ENCODE measurements around the gene GJB5.
"Not testable (repeated sequence)": the region's sequence is repeated elsewhere in the genome, so short reads cannot be mapped to it uniquely, and the experiment has no call there.

Gene GJB5

DNA sequence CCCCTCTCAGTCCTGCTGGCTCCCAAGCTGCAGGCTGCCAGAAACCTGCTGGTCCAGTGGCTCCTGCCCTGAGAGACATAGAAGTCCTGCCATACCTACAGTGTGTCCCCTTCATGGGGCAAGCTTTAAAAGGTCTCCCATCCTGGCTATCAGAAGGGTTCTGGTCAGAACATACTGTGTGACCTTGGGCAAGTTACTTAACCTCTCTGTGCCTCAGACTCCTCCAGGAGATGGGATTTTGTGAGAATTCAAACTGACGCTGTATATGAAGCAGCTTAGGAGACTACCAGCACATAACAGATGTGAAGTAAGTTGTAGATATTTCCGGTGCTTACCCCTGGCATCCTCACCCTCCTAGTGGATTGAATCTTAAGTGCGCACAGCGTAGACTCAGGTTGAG lies 8.7 kb upstream of the GJB5 start:
- DNase-seq, result peak; percentile 14

DNA sequence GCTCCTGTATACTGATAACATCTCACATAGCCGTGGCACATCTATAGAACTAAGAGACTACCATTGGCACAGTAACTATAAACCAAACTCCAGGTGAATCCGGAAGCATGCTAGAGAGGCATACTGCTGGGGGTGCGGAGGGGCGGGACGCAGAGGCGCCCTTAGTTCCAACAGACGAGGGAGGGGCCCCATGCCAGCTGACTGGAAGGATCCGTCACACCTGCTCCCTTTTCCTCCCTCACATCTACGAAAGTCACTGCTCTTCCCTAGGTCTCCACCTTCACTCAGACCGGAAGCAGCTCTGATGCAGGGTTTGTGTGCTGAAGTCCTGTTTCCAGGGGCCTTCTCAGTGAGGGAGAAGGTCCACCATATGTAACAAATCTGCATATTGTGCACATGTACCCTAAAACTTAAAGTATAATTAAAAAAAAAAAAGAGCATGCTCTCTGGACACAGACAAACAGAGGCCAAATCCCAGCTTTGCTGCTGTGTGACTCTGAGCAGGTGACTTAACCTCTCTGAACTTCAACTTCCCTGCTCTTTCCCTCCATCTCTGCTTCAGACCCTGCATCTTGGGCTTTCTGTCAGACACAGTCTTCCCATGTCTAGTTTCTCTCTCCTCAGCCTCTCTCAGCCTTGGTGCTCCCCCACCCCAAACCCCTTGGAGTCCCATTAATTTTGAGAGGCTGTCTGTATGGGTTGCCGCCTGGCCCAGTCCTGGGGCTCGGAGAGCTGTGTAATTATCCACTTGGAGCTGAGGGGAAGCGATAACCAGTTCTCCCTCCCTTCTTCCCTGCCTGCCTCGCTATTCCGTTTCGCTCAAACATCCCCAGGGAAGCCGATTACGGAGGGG lies 7.8 kb upstream of the GJB5 start:
- DNase-seq, result peak; percentile 21

DNA sequence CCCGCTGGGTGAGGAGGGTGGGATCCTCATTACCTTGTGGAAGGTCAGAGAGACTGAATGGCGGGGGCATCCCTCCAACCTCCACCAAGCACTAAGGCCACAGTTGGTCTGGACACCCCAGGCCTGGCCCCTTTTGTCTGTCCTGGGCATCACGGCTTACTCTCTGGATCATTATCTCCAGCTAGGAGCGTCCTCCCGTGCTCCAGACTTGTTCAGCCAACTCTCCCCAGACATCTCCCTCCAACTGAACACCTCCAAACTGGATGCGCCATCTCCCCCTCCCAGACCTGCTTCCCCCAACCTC lies 7.3 kb upstream of the GJB5 start:
- peak; percentile 39 for DNase-seq

DNA sequence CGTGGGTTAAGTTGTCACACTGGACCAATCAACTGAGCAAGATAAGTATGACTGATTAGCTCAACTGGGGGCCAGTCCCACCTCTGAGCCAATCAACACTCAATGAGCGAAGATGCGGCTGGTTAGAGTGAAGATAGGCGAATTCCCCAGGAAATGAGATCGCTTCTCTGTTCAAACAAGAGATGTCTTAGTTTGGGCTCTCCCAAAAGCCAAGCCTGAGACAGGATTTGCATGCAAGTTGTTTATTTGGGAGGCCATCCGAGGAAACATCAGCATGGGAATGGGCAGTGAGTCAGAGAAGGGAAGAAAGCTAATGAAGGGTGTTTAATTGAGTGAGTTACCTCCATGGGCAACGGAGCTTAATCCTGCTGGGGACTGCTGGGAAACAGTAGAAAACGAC lies 4.9 kb upstream of the GJB5 start:
- no peak for DNase-seq

DNA sequence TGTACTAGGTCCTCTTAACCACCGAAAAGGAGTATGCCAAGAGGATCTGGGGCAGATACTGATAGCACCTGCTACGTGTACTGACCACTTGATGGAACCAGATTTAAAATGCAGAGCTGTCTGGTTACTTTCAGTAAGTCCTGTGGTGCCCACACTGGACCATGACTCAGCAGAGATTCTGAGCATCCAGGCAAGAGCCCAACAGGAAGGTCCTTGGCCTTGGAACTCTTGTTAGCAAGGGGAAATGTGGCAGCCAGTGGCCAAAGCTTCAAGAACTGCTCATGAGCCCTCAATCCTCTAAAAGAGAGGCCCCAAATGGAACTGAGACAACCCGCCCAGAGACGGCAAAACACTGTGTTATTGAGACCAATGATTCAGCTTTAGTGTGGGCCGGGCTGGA lies 4.2 kb upstream of the GJB5 start:
- DNase-seq, result no peak

DNA sequence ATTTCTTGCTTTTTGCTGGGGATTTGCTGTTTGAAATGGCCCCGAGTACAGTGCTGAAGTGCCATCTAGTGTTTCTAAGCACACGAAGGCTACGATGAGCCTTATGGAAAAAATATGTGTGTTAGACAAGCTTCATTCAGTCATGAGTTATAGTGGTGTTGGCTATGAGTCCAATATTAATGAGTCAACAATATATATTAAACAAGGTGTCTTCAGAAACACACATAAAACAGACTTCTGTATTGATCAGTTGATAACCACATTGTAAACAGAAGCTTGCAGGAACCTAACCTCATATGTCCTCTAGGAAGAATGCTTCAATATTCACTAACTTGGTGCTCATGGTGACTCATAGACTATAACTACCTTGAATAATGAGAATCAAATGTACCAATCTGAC lies 1.7 kb upstream of the GJB5 start:
- DNase-seq, result no peak

DNA sequence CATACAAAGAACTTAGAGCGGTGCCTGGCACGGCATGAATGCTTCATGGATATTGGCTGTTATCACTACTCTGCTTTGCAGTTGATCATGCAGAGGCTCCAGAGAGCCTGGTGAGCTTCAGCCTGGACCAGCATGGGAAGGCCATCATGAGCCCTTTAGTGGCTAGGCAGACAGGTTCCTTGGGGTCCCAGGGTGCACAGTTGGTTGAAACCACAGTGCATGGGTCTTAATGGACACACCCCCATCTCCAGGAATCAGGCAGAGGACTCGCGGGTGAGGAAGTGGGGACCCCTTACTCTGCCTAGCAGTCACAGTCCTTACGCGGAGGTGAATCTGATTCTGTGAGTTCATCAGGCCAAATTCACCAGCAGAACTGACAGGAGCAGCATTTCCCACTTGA lies 1.1 kb downstream of the GJB5 start:
- DNase-seq, result no peak

DNA sequence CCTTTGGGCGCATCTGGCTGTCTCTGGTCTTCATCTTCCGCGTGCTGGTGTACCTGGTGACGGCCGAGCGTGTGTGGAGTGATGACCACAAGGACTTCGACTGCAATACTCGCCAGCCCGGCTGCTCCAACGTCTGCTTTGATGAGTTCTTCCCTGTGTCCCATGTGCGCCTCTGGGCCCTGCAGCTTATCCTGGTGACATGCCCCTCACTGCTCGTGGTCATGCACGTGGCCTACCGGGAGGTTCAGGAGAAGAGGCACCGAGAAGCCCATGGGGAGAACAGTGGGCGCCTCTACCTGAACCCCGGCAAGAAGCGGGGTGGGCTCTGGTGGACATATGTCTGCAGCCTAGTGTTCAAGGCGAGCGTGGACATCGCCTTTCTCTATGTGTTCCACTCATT lies 2.5 kb downstream of the GJB5 start:
- no peak for DNase-seq

DNA sequence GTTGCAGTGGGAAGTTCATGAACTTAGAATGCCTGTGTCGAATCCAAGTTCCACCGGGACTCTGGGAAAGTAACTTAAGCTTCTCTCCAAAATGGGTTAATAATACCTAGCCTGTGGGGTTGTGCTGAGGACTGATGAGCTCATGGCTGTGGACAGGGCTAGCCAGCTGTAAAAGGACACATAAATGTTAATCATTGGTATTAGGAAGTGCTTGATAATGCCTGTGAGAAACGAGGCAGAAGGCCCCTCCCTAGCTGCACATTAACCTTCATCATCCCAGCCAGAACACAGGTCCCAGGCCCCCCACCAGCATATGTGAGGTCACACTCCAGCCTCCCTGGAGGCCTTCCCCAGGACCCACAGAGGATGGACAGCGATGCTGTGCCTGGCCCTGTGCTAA lies 3.9 kb downstream of the GJB5 start:
- no peak for DNase-seq

DNA sequence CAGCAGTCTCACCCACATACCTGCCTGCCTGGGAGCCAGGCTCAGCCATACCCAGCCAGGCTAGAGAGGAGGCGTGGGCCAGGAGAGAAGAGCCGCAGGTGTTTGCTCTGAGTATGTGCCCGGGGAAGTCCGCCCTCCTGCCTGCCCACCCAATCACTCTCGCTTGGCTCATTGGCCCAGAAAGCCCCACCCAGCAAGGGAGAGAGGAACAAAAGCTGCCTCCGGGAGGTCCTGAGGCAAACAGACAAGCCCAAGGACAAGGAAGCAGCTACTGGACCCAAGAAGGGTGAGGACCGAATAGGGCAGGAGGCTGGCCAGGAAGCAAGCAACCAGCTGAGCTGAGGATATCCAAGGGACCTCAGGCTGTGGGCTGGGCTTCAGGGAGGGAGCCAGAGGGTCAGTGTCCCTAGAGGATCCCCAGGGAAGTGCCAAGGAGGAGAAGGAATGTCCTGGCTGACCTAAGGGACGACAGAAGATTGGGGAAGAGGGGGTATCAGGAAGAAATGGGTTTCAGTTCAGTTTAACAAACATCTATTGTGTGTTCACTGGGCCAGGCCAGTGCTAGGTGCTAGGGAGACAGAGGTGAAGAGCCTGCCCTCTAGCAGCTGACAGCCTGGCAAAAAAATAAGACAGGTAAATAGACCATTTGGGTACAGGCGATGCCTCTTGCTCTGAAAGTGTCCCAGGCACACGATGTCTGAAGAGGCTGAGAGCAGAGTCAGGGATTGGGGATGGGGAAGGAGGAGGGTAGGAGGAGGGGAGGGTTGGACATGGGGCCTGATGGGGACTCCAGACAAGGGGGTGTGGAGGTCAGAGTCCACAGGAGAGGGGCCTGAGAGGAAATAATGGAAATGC lies 4.9 kb downstream of the GJB5 start, which contains the start of gene GJB4:
Gene GJB4 (plus strand): TSS at position 238 of the 855 bp plus-strand sequence. CDS start 1,515 bp downstream, outside the sequence.
- no peak for DNase-seq

DNA sequence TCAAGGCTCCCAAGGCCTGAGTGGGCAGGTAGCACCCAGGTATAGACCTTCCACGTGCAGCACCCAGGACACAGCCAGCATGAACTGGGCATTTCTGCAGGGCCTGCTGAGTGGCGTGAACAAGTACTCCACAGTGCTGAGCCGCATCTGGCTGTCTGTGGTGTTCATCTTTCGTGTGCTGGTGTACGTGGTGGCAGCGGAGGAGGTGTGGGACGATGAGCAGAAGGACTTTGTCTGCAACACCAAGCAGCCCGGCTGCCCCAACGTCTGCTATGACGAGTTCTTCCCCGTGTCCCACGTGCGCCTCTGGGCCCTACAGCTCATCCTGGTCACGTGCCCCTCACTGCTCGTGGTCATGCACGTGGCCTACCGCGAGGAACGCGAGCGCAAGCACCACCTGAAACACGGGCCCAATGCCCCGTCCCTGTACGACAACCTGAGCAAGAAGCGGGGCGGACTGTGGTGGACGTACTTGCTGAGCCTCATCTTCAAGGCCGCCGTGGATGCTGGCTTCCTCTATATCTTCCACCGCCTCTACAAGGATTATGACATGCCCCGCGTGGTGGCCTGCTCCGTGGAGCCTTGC lies 6.4 kb downstream of the GJB5 start:
- no peak for DNase-seq

DNA sequence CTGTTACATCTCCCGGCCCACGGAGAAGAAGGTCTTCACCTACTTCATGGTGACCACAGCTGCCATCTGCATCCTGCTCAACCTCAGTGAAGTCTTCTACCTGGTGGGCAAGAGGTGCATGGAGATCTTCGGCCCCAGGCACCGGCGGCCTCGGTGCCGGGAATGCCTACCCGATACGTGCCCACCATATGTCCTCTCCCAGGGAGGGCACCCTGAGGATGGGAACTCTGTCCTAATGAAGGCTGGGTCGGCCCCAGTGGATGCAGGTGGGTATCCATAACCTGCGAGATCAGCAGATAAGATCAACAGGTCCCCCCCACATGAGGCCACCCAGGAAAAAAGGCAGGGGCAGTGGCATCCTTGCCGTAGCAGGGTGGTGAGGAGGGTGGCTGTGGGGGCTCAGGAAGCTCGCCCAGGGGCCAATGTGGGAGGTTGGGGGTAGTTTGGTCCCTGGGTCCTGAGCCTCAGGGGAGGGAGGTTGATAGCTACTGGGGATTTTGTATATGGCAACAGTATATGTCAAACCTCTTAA lies 7.0 kb downstream of the GJB5 start:
- no peak for DNase-seq

DNA sequence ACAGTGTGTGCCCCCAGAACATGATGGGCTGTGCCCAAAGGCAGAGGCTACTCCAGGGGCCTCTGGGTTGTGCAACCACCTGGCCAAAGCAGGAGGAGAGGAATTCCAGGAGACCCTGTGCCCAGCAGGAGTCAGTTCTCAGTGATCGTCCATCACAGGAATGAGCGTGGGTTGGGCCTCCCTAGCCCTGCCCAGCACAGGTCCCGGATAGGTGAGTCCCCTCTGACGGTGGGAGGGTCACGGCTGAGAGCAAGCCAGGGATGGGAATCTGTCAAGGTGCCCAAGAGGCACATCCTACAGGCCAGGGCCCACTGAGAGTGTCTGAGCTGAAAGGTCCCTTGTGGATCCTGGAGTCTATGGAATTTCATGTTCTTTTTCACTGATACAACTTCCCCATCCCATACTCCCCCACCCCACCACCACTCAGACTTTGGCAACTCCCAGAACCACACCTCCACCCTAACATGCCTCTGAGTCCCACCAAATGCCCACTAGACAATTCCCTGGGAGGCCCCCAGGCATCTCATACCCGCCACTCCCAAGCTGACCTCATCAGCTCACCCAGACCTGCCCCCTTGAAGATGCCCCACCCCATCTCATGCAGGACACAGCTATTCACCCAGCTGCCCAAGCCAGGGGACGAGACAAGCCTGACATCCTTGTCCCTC lies 7.8 kb downstream of the GJB5 start:
- no peak for DNase-seq

DNA sequence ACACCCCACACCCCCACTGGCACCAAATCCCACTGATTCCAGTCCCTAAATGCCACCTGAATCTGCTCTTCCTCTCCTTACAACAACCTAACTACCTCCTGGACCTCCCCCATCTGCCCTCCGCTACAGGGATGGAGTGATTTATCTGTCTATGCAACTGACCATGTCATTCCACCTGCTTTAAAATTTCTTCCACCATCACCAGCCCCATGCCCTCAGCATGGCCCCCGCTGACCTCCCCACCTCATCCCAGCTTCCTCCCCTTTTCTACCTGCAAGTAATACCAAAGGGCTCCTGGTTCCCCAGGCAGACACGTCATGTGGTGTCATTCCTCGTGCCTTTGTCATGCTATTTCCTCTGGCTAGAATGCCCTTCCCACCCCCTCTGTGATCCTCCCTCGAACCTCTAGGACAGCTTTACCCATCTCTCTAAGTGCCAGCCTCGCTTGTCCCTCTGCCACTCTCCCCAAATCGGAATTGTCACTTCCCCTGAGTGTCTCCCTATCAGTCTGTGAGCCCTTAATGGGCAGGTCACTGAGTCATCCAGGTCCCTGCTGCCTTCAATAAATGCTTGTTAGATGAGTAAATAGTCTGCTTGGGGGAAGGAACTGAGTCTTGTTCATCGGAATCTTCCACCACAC lies 8.4 kb downstream of the GJB5 start:
- no peak for DNase-seq

DNA sequence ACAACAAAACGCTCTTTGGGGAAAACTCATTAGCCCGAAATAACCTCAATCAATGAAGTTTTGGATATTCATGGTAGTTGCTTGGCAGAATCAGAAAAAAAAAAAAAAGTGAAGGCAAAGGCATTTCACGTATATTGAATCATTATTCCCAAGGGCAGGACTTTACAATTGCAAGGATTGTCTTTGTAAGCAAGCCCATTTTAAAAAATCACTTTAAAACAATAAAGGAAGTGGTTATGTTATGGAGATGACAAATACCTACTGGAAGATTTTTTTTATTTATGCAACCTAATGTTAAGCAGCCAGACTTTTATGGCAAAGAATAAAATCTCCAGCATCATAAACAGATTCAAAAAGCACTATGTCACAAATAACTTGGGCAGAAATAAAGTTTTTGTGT lies 14.0 kb downstream of the GJB5 start:
- no peak for DNase-seq

DNA sequence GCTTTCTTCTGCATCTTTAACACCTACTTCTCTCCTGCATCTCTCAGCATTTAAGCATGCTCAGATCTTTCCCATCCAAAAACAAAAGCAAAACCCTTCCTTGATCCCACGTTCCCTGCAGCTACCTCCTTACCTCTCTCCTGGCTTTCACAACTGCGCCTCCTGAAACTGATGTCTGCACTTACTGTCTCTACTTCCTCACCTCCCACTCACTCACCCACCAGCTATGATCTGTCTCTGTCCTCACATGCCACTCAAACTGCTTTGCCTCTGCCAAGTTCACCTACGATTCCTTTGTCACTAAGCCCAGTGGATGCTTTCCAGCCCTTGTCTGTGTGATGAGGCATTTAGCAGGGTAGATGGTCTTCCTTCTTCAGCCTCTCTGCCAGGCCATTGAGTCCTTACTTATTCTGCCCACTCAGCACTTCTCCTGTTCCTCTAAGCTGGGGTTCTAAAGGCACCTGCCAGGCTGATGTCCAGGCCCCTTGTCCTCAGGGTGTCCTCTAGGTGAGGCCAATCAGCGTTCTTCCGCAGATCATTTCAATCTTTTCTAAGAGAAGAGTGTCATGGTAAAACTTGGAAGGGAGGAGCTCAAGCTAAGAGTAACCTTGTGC lies 16.2 kb downstream of the GJB5 start:
- no peak for DNase-seq

DNA sequence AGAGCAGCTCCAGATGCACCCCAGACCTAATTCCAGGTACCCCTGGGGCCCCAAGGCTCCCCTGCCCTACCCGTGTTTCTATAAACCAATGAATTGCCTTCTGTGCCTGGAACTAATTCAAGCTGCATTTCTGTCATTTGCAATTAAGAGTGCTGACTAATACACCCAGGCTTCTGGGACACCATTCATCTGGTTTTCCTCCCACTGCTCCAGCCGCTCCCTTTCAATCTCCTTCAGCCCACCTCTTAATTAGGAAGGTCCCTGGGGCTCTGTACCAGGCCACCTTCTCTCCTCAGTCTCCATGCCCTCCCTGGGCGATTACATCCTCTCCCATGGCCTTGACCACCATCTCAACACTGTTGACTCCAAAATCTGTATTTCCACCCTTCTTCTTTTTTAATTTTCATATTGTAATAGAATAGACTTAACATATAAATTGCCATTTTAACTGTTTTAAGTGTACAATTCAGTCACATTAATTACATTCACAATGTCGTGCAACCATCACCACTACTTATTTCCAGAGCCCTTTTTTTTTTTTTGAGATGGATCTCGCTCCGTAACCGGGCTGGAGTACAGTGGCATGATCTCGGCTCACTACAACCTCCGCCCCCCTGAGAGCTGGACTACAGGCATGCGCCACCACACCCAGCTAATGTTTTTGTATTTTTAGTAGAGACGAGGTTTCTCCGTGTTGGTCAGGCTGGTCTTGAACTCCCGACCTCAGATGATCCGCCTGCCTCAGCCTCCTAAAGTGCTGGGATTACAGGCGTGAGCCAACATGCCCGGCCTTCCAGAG lies 16.9 kb downstream of the GJB5 start:
- DNase-seq, result no peak

DNA sequence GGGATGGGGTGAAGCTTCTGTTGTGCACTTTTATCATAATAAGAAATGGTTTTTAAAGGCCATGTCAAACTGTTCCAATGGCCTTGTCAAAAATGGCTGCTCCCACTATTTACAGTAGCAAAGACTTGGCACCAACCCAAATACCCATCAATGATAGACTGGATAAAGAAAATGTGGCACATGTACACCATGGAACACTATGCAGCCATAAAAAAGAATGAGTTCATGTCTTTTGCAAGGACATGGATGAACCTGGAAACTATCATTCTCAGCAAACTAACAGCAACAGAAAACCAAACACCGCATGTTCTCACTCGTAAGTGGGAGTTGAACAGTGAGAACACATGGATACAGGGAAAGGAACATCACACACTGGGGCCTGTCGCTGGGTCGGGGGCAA lies 18.3 kb downstream of the GJB5 start:
- DNase-seq, result not testable (repeated sequence)

DNA sequence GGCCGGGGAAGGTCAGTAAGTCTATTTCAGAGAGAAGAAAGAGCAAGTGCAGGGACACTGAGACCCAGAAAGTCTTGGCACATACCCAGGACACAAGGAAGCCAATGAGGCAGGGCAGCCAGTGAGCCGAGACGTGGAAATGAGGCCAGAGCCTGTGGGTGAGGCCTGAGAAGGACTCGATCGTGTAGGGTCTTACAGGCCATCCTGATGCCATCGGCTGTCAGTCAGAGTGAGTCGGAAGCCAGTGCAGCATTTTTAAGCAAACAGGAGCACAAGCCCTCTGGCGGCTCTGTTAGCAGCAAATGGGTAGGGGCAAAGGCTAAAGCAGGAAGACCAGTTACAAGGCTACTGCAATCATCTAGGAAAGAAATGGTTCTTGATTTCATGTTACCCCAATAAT lies 20.1 kb downstream of the GJB5 start:
- no peak for DNase-seq

DNA sequence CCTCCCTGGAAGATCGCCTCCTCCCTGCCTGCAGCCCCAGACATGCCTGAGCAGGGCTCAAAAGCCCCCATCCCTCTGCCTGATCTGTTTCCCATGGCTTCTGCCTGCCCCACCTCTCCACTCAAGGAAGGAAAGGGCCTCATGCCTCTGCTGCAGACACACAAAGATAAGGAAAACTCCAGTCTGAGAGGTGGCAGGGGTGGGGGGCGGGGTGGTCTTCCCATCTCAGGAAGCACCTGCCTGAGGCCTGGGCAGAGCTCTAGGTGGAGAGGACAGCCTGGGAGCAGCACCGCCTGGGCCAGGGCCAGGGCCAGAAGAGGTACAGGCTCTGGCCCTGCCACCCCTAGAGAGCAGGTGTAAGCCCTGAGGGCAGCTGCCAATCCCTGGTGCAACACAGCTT lies 22.1 kb downstream of the GJB5 start:
- DNase-seq, result no peak
